H9 (cell line): ENCODE measurements around the gene APOBEC3B. TPM values are rescaled to one million over a fixed set of nuclear protein-coding genes. Genes with fewer than 3 reads are reported as not detected.
A peak's percentile ranks its signal among the peaks of the same experiment; 100 is the strongest.

Experiments
- DNase-seq: peaks from one replicate; pipeline ENCODE4 v3.0.0-alpha.2; 2017
- H2AFZ ChIP-seq: one replicate; pipeline ENCODE4 v1.6.1; 2013; ENCODE audit warnings: mild to moderate bottlenecking, low read length, control low read depth, moderate library complexity
- H2AK5ac ChIP-seq: 2 replicates; pipeline ENCODE4 v1.6.1; 2013; ENCODE audit warnings: low read length, control low read depth, mixed read lengths; ENCODE audit not compliant: insufficient read length
- H2BK120ac ChIP-seq: one replicate; pipeline ENCODE4 v1.6.1; 2013; ENCODE audit warnings: low read depth, mild to moderate bottlenecking, low read length, control low read depth, inconsistent platforms; ENCODE audit not compliant: poor library complexity, severe bottlenecking
- H2BK12ac ChIP-seq: 2 replicates; pipeline ENCODE4 v1.6.1; 2013; ENCODE audit warnings: low read length, control low read depth, mixed read lengths, low read depth; ENCODE audit not compliant: insufficient read length
- H2BK15ac ChIP-seq: 2 replicates; pipeline ENCODE4 v1.6.1; 2013; ENCODE audit warnings: low read depth, low read length, control low read depth
- H2BK20ac ChIP-seq: one replicate; pipeline ENCODE4 v1.6.1; 2013; ENCODE audit warnings: low read depth, mild to moderate bottlenecking, low read length, control low read depth, inconsistent platforms; ENCODE audit not compliant: poor library complexity, severe bottlenecking
- H2BK5ac ChIP-seq: 2 replicates; pipeline ENCODE4 v1.6.1; 2013; ENCODE audit warnings: low read length, control low read depth, mixed read lengths; ENCODE audit not compliant: insufficient read length
- H3K14ac ChIP-seq: 2 replicates; pipeline ENCODE4 v1.6.1; 2013; ENCODE audit warnings: low read length, control low read depth; ENCODE audit not compliant: insufficient read depth
- H3K18ac ChIP-seq: 2 replicates; pipeline ENCODE4 v1.6.1; 2013; ENCODE audit warnings: low read depth, mild to moderate bottlenecking, mixed read lengths, low read length, control low read depth; ENCODE audit not compliant: insufficient read length
- H3K23ac ChIP-seq: 2 replicates; pipeline ENCODE4 v1.6.1; 2013; ENCODE audit warnings: low read length, control low read depth, mixed read lengths, low read depth; ENCODE audit not compliant: insufficient read length
- H3K23me2 ChIP-seq: 2 replicates; pipeline ENCODE4 v1.6.1; 2013; ENCODE audit warnings: low read depth, mild to moderate bottlenecking, mixed read lengths, low read length, control low read depth; ENCODE audit not compliant: insufficient read length, poor library complexity, severe bottlenecking
- H3K27ac ChIP-seq: 2 replicates; pipeline ENCODE4 v1.5.1; 2013; ENCODE audit warnings: low read length, control low read depth, mixed read lengths, low read depth; ENCODE audit not compliant: insufficient read length
- H3K27me3 ChIP-seq: 2 replicates; pipeline ENCODE4 v1.6.1; 2013; ENCODE audit warnings: low read length, control low read depth, inconsistent platforms; ENCODE audit not compliant: insufficient read depth
- H3K4ac ChIP-seq: 2 replicates; pipeline ENCODE4 v1.6.1; 2013; ENCODE audit warnings: low read depth, mild to moderate bottlenecking, control low read depth, inconsistent platforms, low read length, moderate library complexity
- H3K4me1 ChIP-seq: 2 replicates; pipeline ENCODE4 v1.6.1; 2013; ENCODE audit warnings: low read length, control low read depth, inconsistent platforms; ENCODE audit not compliant: insufficient read depth
- H3K4me2 ChIP-seq: 2 replicates; pipeline ENCODE4 v1.6.1; 2013; ENCODE audit warnings: low read length, control low read depth, mixed read lengths; ENCODE audit not compliant: insufficient read length, insufficient read depth
- H3K56ac ChIP-seq: 2 replicates; pipeline ENCODE4 v1.6.1; 2013; ENCODE audit warnings: low read depth, mild to moderate bottlenecking, mixed read lengths, low read length, control low read depth; ENCODE audit not compliant: insufficient read length
- H3K79me1 ChIP-seq: 2 replicates; pipeline ENCODE4 v1.6.1; 2013; ENCODE audit warnings: low read depth, mild to moderate bottlenecking, moderate library complexity, low read length, control low read depth, inconsistent platforms; ENCODE audit not compliant: insufficient read depth, poor library complexity, severe bottlenecking
- H3K79me2 ChIP-seq: 2 replicates; pipeline ENCODE4 v1.6.1; 2013; ENCODE audit warnings: low read length, control low read depth, inconsistent platforms; ENCODE audit not compliant: insufficient read depth
- H3K9ac ChIP-seq: 2 replicates; pipeline ENCODE4 v1.6.1; 2013; ENCODE audit warnings: low read length, control low read depth, mixed read lengths; ENCODE audit not compliant: insufficient read length; ENCODE audit errors: extremely low read depth
- H3K9me3 ChIP-seq: one replicate; pipeline ENCODE4 v1.6.1; 2013; ENCODE audit warnings: low read depth, low read length, inconsistent platforms; ENCODE audit not compliant: control insufficient read depth
- H3T11ph ChIP-seq: one replicate; pipeline ENCODE4 v1.6.1; 2013; ENCODE audit warnings: mild to moderate bottlenecking, low read length, control low read depth, inconsistent platforms
- H4K20me1 ChIP-seq: one replicate; pipeline ENCODE4 v1.6.1; 2013; ENCODE audit not compliant: control insufficient read depth, insufficient read length, insufficient read depth
- H4K5ac ChIP-seq: 2 replicates; pipeline ENCODE4 v1.6.1; 2013; ENCODE audit warnings: low read depth, mild to moderate bottlenecking, mixed read lengths, low read length, control low read depth; ENCODE audit not compliant: insufficient read length
- H4K8ac ChIP-seq: replicated peaks from 2 replicates; pipeline ENCODE4 v1.6.1; 2013; ENCODE audit warnings: low read length, control low read depth, mixed read lengths, low read depth; ENCODE audit not compliant: insufficient read length
- H4K91ac ChIP-seq: 2 replicates; pipeline ENCODE4 v1.6.1; 2013; ENCODE audit warnings: low read depth, mild to moderate bottlenecking, moderate library complexity, mixed read lengths, low read length, control low read depth; ENCODE audit not compliant: insufficient read length
- H3K27ac Mint-ChIP-seq, 3 experiments: 2 replicates in 2 of 3; 3 replicates in 1 of 3; pipeline ENCODE4 v1.8.0; 2020 to 2021; ENCODE audit warnings: mixed read lengths in 3 of 3, mild to moderate bottlenecking in 1 of 3, moderate library complexity in 1 of 3
- H3K27me3 Mint-ChIP-seq: 2 replicates; pipeline ENCODE4 v1.8.0; 2021; ENCODE audit warnings: low read depth, mild to moderate bottlenecking, moderate library complexity, mixed read lengths
- H3K36me3 Mint-ChIP-seq, 3 experiments: 2 replicates in 2 of 3; 3 replicates in 1 of 3; pipeline ENCODE4 v1.8.0; 2020 to 2021; ENCODE audit warnings: low read depth in 3 of 3, mixed read lengths in 3 of 3; ENCODE audit not compliant: insufficient read depth in 1 of 3
- H3K4me1 Mint-ChIP-seq, 2 experiments: 2 replicates each; pipeline ENCODE4 v1.8.0; 2020; ENCODE audit warnings: mixed read lengths in 2 of 2
- H3K4me3 Mint-ChIP-seq, 2 experiments: 2 replicates in 1 of 2; 3 replicates in 1 of 2; pipeline ENCODE4 v1.8.0; 2020 to 2021; ENCODE audit warnings: mild to moderate bottlenecking in 2 of 2, mixed read lengths in 2 of 2, moderate library complexity in 1 of 2
- H3K9me3 Mint-ChIP-seq, 2 experiments: 2 replicates in 1 of 2; 3 replicates in 1 of 2; pipeline ENCODE4 v1.8.0; 2020; ENCODE audit warnings: mild to moderate bottlenecking in 2 of 2, mixed read lengths in 2 of 2, moderate library complexity in 1 of 2
- CTCF ChIP-seq: fragments of 200-600 bp; sonication (generic); conservative IDR thresholded peaks from 3 replicates; pipeline ENCODE4 v1.8.0; 2021; ENCODE audit warnings: antibody characterized with exemption, mild to moderate bottlenecking
- WGBS: extraction: QIAGEN DNeasy Blood & Tissue Kit; methylation state at CpG from one replicate; pipeline ENCODE4 v1.1.7; 2013; ENCODE audit warnings: missing lambda C conversion rate, low lambda C conversion rate, mixed read lengths; ENCODE audit not compliant: insufficient read length; ENCODE audit errors: extremely low coverage; 5-methylcytosine and 5-hydroxymethylcytosine counted together
- total RNA-seq: library from RNA; stranded (reverse); gene quantifications from 2 replicates; pipeline ENCODE4 v1.2.1, GENCODE V29; 2021

The APOBEC3B gene
- total RNA-seq, 1 experiment from 2014 or later, result 29.0 TPM

DNA sequence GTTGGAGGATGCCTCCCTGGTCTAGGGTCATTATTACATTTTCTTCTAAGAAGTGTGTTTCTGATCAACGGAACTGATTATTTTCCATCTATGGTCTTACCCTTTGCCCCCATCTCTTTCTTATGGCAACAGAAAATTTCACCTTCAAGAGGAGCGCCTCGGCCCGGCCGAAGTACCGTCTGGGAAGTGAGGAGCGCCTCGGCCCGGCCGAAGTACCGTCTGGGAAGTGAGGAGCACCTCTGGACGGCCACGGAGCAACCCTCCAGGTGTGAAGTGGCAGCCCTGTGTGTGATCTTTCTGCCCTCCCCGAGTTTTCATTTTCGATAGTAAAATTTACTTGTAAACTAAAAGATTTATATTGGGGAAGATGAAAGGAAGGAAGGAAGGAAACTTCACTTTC is 28.8 kb downstream of the APOBEC3B start:
- Mint-ChIP-seq H3K9me3 (peaks cover 1 to 4% of the 10 kb centered on the region in 2 experiments; a peak in 2 of 5 replicates), H3K27me3 (no peaks in the 10 kb centered on the region; the same call in 1 of the 2 replicates), H3K4me3 (no peak overlapping the region), H3K4me1 (peaks cover 34 to 35% of the 10 kb centered on the region in 2 experiments), H3K36me3 (no peaks in the 10 kb centered on the region), H3K27ac (peak overlapping the region in 2 of 3 experiments; percentile 2 to 71; a peak in 1 of 7 replicates)
- Histone ChIP-seq H2BK15ac (no peak overlapping the region), H3K79me2 (no peaks in the 10 kb centered on the region), H4K91ac (no peak overlapping the region), H2BK120ac (no peak overlapping the region), H4K5ac (no peak overlapping the region), H3K27me3 (no peaks in the 10 kb centered on the region), H3K18ac (no peak overlapping the region), H3K4me2 (no peak overlapping the region), H3K79me1 (no peaks in the 10 kb centered on the region), H4K20me1 (no peaks in the 10 kb centered on the region), H2BK20ac (no peak overlapping the region), H3T11ph (no peak overlapping the region), H3K56ac (no peak overlapping the region), H3K27ac (no peak overlapping the region), H3K9me3 (no peaks in the 10 kb centered on the region), H2AFZ (no peak overlapping the region), H3K4ac (no peak overlapping the region), H3K14ac (no peak overlapping the region), H3K4me1 (no peaks in the 10 kb centered on the region; the same call in 1 of the 2 replicates), H3K9ac (no peak overlapping the region), H2AK5ac (no peak overlapping the region), H2BK5ac (no peak overlapping the region), H3K23me2 (peaks cover 6% of the 10 kb centered on the region), H2BK12ac (no peak overlapping the region), H4K8ac (no peak overlapping the region), H3K23ac (no peak overlapping the region)
- TF ChIP-seq CTCF, result peak; percentile 24; the same call in 1 of the 3 replicates
- no CpG with 5 or more reads among the region's 15 CpGs for WGBS
- no peak for DNase-seq
